HG03196 (cell line): Measurements from ENCODE around the gene MRPL55.

Experiments
- ATAC-seq: cut with Tn5 transposase; IDR thresholded peaks from one replicate; pipeline ENCODE4 v1.9.1; 2021; ENCODE audit not compliant: unreplicated experiment

The MRPL55 gene

GRCh38 chr1:228101994-228102790 lies 6.9 kb downstream of the MRPL55 start:
- peak; percentile 17 for ATAC-seq

DNA sequence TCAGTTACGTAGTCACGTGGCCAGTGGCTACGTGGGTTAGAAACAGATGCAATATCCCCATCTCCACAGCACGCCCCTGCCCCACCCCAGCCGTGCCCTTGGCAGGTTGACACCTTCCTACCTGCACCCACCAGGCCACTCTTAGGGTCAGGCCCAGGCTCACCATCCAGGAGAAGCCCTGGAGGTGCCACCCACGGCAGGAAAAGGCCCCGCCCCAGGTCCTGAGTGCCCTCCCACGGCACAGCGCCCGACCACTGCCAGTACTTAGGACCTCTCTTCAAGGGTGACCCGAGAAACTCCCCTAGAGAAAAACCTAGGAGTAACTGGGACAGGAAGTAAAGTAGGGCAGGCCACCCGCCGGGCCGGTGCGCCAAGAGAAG lies 7.5 kb downstream of the MRPL55 start:
- ATAC-seq: no peak

GRCh38 chr1:228100822-228101613 lies 8.1 kb downstream of the MRPL55 start:
- no peak for ATAC-seq

- no peak for ATAC-seq
These were observed 9.8 kb downstream of the MRPL55 start for GRCh38 chr1:228099331-228099732.

DNA sequence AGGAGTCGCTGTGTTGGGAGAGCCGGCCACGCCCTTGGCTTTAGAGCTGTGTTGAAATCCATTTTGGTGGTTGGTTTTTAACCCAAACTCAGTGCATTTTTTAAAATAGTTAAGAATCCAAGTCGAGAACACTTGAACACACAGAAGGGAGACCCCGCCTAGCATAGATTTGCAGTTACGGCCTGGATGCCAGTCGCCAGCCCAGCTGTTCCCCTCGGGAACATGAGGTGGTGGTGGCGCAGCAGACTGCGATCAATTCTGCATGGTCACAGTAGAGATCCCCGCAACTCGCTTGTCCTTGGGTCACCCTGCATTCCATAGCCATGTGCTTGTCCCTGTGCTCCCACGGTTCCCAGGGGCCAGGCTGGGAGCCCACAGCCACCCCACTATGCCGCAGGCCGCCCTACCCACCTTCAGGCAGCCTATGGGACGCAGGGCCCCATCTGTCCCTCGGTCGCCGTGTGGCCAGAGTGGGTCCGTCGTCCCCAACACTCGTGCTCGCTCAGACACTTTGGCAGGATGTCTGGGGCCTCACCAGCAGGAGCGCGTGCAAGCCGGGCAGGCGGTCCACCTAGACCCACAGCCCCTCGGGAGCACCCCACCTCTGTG lies 10.7 kb downstream of the MRPL55 start:
- ATAC-seq: no peak

DNA sequence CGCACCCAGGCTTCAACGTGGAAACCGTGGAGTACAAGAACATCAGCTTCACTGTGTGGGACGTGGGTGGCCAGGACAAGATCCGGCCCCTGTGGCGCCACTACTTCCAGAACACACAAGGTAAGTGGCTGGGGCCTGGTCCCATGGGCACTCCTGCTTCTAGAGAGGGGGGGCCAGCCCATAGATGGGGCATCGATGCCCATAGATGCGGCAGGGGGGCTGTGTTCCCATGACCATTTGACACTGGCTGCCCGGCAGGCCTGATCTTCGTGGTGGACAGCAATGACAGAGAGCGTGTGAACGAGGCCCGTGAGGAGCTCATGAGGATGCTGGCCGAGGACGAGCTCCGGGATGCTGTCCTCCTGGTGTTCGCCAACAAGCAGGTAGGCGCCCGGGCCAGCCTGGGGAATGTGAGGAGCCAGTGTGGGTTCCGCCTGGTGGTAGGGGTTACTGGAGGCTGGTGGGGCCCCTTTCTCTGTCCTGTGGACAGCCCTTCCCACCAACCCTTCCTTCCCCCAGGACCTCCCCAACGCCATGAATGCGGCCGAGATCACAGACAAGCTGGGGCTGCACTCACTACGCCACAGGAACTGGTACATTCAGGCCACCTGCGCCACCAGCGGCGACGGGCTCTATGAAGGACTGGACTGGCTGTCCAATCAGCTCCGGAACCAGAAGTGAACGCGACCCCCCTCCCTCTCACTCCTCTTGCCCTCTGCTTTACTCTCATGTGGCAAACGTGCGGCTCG lies 11.6 kb downstream of the MRPL55 start:
- ATAC-seq: no peak

- no peak for ATAC-seq
These were observed 12.4 kb downstream of the MRPL55 start for GRCh38 chr1:228096416-228097332.

DNA sequence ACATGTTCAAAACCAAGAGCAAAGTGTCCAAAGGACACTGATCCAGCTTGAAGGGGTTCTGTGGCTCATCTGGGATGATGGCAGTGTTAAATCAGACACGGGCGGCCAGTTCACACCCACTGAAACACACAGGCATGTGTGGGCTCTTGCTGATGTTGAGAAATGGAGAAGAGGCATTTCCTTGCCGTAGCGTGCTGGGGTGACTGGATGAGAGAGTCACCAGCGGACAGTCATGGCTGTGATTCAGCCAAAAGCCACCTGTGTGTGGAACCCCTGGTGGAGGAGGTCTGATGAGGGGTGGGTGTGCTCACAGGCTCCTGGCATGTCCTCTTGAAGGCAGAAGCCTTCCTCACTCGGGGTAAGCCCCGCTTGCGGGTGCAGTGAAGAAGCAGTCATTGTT lies 13.2 kb downstream of the MRPL55 start:
- ATAC-seq: no peak

- no peak for ATAC-seq
These were observed 13.9 kb downstream of the MRPL55 start for GRCh38 chr1:228095161-228095560.

GRCh38 chr1:228094432-228095016 lies 14.6 kb downstream of the MRPL55 start:
- ATAC-seq: no peak

- ATAC-seq: no peak
These were observed 15.8 kb downstream of the MRPL55 start for GRCh38 chr1:228093050-228093906.

DNA sequence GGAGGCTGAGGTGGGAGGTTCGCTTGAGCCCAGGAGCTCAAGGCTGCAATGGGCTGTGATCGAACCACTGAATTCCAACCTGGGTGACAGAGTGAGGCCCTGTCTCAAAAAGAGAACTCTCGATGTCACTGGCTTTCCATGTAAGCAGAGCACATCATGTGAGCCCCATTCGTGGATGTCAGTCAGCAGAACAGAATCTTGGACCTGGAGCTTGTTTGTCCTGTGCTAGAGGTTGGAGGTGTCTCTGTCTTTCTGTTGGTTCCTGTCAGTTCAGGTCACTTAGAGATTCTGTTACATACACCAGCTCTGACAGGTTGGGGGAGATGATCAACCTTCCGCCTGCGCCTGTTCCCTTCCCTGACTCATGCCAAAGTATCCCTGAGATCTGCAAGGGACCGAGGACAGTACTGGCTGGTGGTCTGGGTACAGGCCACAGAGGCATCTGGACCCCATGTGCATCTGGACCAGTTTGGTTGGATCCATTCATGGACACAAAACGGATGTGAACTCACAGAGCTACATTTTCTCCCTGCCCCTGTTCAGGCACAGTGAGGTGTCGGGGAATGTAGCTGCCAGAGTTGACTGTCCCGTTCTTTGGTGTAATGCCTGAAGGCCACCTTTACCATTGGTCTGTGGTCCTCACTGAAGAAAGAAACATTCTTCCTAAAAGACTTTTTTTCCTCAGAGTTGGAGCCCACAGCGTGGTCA lies 16.6 kb downstream of the MRPL55 start:
- no peak for ATAC-seq

DNA sequence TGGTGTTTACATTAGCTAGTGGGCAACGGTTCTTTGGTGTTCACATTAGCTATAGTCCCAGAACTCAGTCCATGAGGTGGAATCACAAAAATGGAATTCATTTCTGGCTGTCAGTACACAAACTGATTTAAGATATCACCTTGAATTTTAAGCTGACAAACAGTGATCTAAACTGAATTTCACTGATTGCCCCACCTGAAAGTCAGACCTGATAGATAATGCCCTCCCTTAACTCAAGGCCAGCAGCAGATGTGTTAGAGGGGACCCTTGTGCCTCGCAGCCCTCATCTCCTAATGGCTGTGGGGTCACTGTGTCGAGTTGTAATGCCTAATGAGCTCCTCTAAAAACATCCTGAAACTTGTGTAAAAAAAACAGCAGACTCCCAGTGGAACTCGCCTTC lies 18.0 kb downstream of the MRPL55 start:
- no peak for ATAC-seq

- no peak for ATAC-seq
These were observed 18.5 kb downstream of the MRPL55 start for GRCh38 chr1:228090613-228091081.

- no peak for ATAC-seq
These were observed 19.3 kb downstream of the MRPL55 start for GRCh38 chr1:228089519-228090380.

- ATAC-seq: no peak
These were observed 20.3 kb downstream of the MRPL55 start for GRCh38 chr1:228088586-228089498.
